D721Med (cell line): ENCODE measurements around the gene SLC33A1.
"Not testable (repeated sequence)": the region's sequence is repeated elsewhere in the genome, so short reads cannot be mapped to it uniquely, and the experiment has no call there.

ENCODE experiments used
- DNase-seq: peaks from one replicate; pipeline ENCODE4 v3.0.0; 2011; ENCODE audit warnings: low spot score; ENCODE audit not compliant: insufficient read length
- FAIRE-seq: peaks from 2 replicates; lab custom pipeline; 2011; peaks lifted over from hg19 to GRCh38; lab: Jason Lieb, UNC
- CTCF ChIP-seq: IDR thresholded peaks from 2 replicates; pipeline ENCODE4 v1.5.1; 2012; ENCODE audit warnings: mild to moderate bottlenecking, control low read depth; ENCODE audit not compliant: insufficient read depth; ENCODE audit errors: missing control alignments

The SLC33A1 gene

GRCh38 chr3:155859859-155860258, 5.6 kb upstream of the SLC33A1 start:
- TF ChIP-seq CTCF = peak; percentile 42
- DNase-seq (no peak), FAIRE-seq (no peak)

- no peak for TF ChIP-seq CTCF
- no peak for FAIRE-seq
- DNase-seq = no peak
These were observed 750 bp downstream of the SLC33A1 start for GRCh38 chr3:155853214-155854140.

- no peak for TF ChIP-seq CTCF
- DNase-seq (no peak), FAIRE-seq (no peak)
These were observed 1.9 kb downstream of the SLC33A1 start for GRCh38 chr3:155852341-155852740.

GRCh38 chr3:155849404-155849803, 4.8 kb downstream of the SLC33A1 start:
- not testable (repeated sequence) for DNase-seq, FAIRE-seq

GRCh38 chr3:155847993-155848392, 6.2 kb downstream of the SLC33A1 start:
- no peak for TF ChIP-seq CTCF
- no peak for FAIRE-seq
- no peak for DNase-seq

GRCh38 chr3:155846119-155846518, 8.1 kb downstream of the SLC33A1 start:
- no peak for DNase-seq
- FAIRE-seq = no peak
- no peak for TF ChIP-seq CTCF

GRCh38 chr3:155843569-155843968, 10.7 kb downstream of the SLC33A1 start:
- DNase-seq = no peak
- no peak for TF ChIP-seq CTCF
- FAIRE-seq = no peak
